HEK293T (cell line): Measurements from ENCODE around the gene ISG20L2.

Experiments used
- ARNT ChIP-seq: fragments of 450-650 bp; IDR thresholded peaks from 2 replicates; pipeline ENCODE4 v1.6.1; 2017; ENCODE audit warnings: mild to moderate bottlenecking
- BHLHE40 ChIP-seq: fragments of 450-650 bp; IDR thresholded peaks from 2 replicates; pipeline ENCODE4 v1.6.1; 2016; ENCODE audit warnings: mild to moderate bottlenecking, moderate library complexity, borderline replicate concordance
- ELF4 ChIP-seq: fragments of 450-650 bp; IDR thresholded peaks from 2 replicates; pipeline ENCODE4 v1.6.1; 2017; ENCODE audit warnings: antibody characterized with exemption
- FOXK2 ChIP-seq: fragments of 450-650 bp; IDR thresholded peaks from 2 replicates; pipeline ENCODE4 v1.6.1; 2016; ENCODE audit warnings: mild to moderate bottlenecking
- FOXM1 ChIP-seq: fragments of 450-650 bp; IDR thresholded peaks from 2 replicates; pipeline ENCODE4 v1.6.1; 2017; ENCODE audit warnings: mild to moderate bottlenecking, borderline replicate concordance
- LEF1 ChIP-seq: fragments of 450-650 bp; IDR thresholded peaks from 2 replicates; pipeline ENCODE4 v1.6.1; 2017; ENCODE audit warnings: mild to moderate bottlenecking, borderline replicate concordance
- SP1 ChIP-seq: fragments of 450-650 bp; IDR thresholded peaks from 2 replicates; pipeline ENCODE4 v1.6.1; 2017
- TARDBP ChIP-seq: fragments of 450-650 bp; IDR thresholded peaks from 2 replicates; pipeline ENCODE4 v1.6.1; 2016

GRCh38 chr1:156691665-156692440 lies 36.7 kb downstream of the ISG20L2 start:
- TF ChIP-seq LEF1 = no peak
- TF ChIP-seq SP1 = no peak
- TF ChIP-seq ARNT = no peak
- TF ChIP-seq ELF4 = no peak
- no peak for TF ChIP-seq FOXK2
- TF ChIP-seq FOXM1 = no peak
- no peak for TF ChIP-seq BHLHE40
- TF ChIP-seq TARDBP = no peak
